NCI-H82 treated with DMSO at 0.1 percent for 48 hours (cell line): ENCODE measurements around the gene RBM41.

ENCODE experiments used
- DNase-seq: peaks from one replicate; lab custom pipeline; 2025; ENCODE audit not compliant: unreplicated experiment; lab: John Stamatoyannopoulos, UW

Gene RBM41

GRCh38 chrX:107029752-107030151 is 88.9 kb downstream of the RBM41 start:
- no peak for DNase-seq

GRCh38 chrX:107025545-107025944 is 93.1 kb downstream of the RBM41 start:
- peak; percentile 38 for DNase-seq

GRCh38 chrX:107014936-107015335 is 103.7 kb downstream of the RBM41 start:
- DNase-seq: no peak
